Measurements from ENCODE around the gene STARD10.

- no peak for TF ChIP-seq POLR2AphosphoS5 (IDR thresholded peaks at IDR 0.05; ENCODE audit: insufficient read depth, low read depth, low read length)
- no peak for TF ChIP-seq MYC (IDR thresholded peaks at IDR 0.05; ENCODE audit: low read depth, low read length)
- TF ChIP-seq CTCF (IDR thresholded peaks at IDR 0.05; ENCODE audit: extremely low read depth in 1 of 2, insufficient read depth in 1 of 2, low read depth in 1 of 2, low read length in 2 of 2): no peak
- no peak for TF ChIP-seq POLR2A (IDR thresholded peaks at IDR 0.05; ENCODE audit: low read depth, low read length)
These were observed 32.5 kb upstream of the STARD10 start for GRCh38 chr11:72826191-72826941.
